GM18909 (cell line): ENCODE results near the gene ANO1.

ENCODE experiments used
- ATAC-seq: cut with Tn5 transposase; IDR thresholded peaks from one replicate; pipeline ENCODE4 v1.9.1; 2021; ENCODE audit warnings: mild to moderate bottlenecking; ENCODE audit not compliant: unreplicated experiment, poor library complexity

Gene ANO1

DNA sequence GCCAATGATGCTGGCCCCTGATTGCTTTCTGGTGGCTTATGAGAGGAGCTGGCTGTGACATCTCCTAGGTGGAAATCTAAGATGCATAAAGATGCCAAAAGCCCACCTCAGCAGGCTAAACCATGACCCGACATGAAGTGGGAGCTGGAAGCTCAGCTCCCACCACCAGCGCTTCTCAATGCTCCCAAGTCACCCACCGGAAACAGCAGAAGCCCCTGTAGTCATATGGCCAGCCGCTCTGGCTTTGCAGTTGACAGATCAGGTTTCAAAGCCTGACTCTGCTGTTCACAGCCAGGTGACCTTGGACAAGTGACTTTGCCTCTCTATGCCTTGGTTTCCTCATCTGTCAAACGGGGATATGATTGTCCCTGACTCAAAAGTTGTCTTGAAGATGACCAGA is 29.1 kb upstream of the ANO1 start:
- no peak for ATAC-seq

DNA sequence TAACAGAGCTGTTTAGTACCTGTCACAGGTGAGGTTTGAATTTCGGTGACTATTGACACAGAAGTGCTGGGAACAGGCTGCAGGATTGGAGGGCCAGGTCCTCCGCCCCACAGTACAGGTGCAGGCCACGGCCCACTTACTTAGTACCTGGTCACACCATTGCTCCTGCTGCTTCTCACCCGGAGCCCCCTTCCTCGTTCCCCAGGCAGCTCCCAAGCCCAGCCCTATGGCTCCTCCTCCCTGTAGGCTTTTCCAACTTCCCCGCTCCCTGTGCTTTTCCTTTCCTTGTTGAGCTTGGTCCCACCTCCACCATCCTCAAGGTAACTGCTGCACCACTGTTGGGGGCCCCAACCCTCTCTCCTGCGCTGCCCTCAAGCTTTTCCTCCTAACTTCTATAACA is 27.9 kb upstream of the ANO1 start:
- no peak for ATAC-seq

DNA sequence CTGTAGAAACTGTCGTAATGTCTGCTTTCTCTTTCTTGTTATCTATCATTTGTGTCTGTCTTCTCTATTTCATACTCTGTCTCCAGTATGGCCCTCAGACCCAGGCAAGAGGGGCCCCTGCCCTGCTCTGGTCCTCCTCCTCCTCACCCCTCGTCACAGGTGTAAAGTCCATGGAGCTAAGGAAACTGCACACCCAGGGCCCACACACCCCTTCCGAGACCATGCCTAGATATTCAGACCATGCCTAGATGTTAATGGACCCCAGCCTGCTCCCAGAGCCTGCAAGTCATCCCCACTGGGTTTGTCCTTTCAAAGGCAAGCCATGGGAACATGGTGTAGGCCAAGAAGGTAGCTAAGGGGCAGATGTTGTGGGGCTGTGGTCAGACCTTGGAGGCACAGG is 24.1 kb upstream of the ANO1 start:
- ATAC-seq, result no peak

DNA sequence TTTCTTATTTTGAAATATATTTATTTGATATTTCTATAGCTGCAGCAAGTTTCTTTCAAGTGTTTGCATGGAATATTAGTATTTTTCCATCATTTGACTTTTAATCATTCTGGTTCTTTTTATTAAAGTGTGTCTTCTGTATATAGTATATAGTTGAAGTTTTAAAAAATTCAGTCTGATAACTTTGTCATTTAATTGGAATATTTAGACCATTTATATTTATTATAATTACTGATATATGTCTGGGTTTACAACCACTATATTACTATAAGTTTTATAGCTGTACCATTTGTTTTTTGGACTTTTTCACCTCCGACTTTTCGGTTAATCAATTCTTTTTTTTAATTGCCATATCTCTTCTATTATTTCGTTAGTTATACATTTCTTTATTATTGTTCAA is 22.7 kb upstream of the ANO1 start:
- ATAC-seq, result no peak

DNA sequence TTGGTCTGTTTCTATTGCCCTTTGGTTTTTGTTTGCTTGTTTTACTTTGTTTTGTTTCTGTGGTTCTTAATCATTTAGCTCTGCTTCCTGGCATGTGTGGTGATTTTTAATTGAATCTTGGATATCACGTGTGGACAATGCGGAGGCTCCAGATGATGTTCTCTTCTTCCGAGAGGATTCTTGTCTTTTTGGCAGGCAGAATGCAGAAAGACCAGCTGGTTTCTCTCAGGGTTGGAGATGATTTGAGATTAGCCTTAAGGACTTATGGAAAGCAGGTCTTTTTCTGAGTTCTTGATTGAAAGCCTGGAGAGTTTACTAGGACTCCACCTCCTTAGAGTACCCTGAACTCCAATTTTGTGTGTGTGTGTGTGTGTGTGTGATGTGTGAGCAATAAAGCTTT is 21.0 kb upstream of the ANO1 start:
- ATAC-seq, result no peak

DNA sequence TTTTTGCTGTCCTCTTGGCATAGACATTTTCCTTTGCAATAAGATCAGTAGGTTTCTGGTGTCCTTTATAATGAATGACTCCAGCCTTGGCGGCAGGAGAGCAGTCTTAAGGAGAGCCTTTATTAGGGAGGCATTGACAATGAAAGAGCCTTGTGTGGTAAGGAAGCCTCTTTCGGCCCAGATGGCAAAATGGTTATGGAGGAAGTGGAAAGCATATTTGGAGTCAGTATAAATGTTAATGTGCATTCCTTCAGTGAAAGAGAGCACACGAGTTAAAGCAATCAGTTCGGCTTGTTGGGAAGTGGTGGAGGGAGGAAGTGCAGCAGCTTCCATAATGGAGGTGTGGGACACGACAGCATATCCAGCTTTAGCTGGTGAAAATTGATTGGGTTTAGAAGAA is 18.1 kb upstream of the ANO1 start:
- no peak for ATAC-seq

DNA sequence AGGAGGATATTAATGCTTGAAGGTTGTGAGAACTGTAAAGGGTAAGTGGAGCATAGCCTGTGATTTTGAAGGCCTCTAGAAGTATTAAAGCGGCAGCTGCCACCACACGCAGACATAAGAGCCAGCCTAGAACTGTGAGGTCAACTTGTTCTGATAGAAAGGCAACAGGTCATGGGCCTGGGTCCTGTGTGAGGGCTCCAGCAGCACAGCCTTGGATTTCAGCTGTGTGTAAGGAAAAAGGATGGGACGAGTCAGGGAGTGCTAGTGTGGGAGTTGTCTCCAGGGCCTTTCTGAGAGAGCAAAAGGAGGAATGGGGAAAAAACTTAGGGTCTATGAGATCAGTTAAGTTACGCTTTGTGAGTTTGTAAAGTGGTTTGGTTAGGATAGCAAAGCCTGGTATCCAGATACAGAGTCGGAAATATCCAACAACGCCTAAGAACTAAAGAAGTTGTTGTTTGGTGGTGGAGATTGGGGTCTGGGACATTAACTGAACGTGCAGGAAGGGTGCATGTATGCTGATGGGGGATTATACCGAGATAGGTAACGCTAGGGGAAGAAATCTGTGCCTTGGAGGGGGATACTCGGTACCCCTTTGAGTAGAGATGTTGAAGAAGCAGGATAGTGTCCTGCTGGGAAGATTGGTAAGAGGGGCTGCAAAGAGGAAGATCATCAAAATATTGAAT is 17.4 kb upstream of the ANO1 start:
- no peak for ATAC-seq

DNA sequence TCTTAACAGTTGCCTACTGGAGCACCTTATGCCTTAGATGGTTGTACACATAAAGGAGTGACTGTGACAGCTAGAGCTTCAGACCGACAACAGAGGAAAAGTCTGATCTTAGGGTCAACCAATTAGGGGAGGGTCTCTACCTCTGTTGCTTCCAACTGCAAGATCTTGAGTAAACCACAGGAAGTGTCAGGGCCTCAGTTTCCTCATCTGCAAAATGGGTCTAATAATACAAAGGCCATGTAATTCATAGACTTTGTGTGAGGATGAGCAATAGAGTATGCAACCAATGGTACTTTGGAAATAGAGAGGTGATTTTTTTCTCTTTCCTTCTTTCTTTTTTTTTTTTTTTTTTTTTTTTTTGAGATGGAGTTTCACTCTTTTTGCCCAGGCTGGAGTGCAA is 16.4 kb upstream of the ANO1 start:
- no peak for ATAC-seq

DNA sequence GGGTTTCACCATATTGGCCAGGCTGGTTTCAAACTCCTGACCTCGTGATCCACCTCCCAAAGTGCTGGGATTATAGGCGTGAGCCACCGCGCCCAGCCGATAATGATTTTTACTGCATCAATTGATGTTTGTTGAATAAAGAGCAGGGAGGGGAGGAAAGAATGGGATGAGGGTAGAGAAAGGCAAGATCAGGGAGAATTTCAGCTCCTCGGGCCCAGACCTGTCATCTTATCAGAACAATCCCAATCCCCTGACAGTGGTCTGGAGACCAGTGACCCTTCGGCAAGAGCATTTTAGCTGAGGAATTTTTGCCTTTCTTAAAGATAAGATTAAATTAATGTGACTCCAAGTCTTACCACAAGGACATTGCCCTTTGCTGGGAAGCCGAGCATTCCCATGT is 15.0 kb upstream of the ANO1 start:
- ATAC-seq, result no peak

DNA sequence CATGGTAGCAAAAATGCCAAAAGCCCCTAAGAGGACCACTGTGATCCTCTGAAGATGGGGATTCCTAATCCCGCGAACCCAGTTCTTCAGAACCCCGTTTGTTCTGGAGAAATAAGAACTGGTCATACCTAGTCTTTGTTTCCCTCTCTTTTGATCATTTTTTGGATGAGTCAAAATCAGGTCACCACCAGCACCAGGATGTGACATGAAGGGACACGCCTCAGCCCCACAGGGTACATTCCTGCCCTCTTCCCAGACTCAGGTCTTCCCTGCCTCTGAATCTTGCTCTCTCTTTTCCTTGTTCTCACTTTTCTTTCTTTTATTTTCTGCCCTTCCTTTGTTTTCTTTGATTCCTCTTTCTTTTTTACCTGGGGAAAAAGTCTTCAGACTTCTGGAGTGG is 14.6 kb upstream of the ANO1 start:
- no peak for ATAC-seq

DNA sequence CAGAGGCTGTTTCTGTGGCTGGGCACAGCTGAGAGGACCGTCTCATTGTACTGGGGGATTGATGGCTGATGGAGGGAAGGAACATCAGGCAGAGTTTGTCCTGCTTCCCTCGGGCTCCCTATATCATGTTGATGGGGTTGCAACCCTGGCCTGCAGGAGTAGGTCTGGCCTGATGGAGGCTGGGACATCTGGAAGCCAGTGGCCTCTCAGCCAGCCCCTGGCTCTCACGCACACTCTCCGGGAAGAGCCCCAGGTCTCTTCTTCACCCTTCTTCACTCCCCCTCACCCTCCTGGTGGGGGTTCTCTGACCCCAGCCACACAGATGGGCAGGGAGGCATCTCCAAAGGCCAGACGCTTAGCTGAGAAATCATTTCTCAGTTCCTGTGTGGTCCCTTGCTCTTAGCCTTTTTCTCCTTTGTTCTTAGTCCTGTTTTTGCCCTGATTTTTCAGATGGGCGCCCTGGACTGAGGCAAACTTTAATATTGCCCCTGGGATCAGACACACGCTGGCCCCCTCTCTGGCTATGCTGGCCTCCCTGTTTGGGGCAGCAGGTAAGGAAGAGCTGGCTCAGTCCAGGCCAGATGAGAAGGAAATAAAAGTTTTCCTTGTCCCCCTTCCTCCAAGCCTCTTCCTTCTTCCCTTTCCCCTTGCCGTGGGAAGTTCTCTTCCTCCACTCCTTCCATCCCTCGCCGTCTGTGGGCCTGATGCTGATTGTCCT is 13.9 kb upstream of the ANO1 start:
- ATAC-seq, result no peak

DNA sequence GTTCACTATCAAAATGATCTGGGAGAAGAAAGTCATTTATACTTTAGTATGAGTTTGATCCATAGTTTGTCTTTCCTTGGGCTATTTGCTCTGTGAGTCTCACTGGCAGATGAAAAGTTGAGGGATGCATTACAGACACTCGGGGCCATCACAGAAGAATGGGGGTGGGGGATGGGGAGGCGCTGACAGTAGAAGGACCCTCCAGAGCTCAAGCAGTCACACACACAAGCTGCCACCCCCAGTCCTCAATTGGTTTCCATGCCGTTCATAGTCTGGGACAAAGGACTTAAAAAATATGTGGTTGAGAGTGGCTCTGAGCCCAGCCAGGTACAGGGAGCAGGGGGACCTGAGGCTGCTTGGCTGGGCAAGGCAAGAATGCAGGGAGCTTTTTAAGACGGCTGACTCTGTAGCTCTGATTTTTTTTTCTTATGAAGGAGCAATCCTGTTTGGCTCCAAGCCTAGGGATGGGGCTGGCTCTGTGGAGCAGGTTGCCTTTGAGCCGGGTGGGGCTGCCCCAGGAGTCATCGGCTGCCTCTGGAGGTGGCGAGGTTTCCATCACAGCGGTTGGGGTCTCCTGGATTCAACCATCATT is 13.3 kb upstream of the ANO1 start:
- ATAC-seq, result no peak

DNA sequence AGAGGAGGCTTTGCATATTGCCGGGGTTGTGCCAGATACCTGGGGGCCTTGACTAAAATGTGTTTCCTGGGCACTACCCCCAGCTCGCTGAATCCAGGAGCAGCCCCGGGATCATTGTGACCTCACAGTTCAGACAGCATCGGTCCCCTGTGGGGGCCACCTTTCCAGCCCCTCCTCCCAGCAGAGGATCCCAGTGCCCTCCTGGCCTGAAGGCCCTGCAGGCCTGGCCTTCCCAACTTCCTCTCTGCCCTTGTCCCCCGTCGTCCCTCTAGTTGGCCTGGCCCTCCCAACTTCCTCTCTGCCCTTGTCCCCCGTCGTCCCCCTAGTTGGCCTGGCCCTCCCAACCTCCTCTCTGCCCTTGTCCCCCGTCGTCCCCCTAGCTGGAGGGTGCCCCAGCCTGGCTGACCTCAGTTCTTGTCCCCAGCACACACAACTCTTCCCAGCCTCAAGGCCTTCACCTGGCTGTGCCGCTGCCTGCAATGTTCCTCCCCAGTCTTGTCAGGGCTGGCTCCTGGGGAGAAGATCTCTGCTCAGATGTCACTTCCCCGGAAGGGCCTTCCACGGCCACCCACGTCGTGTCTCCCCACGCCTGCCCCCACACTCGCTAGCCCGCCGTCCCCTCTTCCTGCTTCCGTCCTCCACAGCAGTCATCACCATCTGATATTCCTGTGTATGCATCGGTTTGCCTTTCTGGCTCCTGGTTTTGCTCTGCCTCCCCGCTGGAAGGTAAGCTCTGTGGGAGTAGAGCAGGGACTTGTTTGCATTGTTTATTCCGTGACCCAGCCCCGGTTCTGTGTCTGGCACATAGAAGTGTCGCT is 12.6 kb upstream of the ANO1 start:
- ATAC-seq, result no peak

DNA sequence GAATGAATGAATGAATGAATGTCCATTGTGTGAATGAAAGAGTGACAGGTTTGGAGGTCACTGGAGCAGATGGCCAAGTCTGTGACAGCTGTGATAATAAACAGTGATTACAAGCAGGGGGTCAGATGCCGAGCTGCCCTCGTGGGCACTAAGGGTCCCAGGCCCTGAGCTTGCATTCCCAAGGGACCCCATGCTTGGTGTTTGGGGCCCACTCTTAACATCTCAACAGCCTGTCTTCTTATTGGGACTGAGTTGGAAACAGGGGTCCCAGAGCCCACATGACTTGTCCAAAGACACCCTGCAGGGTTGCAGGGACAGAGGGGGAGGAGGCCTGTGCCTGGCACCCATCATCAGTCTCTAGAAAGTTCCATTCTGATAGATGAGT is 12.0 kb upstream of the ANO1 start:
- no peak for ATAC-seq

DNA sequence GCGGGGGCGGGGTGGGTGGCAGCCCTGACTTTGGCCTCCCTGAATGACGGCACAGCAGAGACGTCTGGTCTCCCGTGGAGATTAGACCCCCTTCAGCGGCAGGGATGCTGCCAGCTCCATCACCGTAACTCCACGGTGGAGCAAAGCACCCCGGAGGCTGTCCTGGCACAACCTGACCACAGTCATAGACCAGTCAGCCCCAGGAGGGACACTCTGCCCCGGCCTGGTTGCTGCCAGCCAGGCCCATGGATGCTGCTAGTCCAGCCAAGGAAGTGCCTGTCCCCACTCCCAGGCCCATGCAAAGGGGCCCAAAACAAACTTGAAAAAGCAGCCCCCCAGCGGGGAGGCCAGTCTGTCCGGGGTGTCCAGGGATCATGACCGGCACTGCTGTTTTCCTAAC is 11.5 kb upstream of the ANO1 start:
- ATAC-seq, result no peak

DNA sequence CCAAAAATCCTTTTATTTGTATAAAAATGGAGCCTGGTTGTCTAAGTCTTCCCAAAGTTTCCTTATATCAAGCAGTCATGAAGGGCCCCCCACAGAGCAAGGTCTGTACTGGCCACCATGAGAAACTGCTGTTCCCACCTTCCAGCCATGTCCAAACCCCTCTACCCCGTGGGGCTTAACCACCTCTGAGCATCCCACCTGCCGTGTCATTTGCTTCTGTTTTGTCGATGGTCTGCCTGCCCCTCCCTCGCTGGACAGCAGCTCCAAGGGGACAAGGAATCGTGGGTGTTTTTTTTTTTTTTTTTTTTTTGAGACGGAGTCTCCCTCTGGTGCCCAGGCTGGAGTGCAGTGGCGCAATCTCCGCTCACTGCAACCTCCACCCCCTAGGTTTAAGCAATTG is 11.1 kb upstream of the ANO1 start:
- no peak for ATAC-seq

DNA sequence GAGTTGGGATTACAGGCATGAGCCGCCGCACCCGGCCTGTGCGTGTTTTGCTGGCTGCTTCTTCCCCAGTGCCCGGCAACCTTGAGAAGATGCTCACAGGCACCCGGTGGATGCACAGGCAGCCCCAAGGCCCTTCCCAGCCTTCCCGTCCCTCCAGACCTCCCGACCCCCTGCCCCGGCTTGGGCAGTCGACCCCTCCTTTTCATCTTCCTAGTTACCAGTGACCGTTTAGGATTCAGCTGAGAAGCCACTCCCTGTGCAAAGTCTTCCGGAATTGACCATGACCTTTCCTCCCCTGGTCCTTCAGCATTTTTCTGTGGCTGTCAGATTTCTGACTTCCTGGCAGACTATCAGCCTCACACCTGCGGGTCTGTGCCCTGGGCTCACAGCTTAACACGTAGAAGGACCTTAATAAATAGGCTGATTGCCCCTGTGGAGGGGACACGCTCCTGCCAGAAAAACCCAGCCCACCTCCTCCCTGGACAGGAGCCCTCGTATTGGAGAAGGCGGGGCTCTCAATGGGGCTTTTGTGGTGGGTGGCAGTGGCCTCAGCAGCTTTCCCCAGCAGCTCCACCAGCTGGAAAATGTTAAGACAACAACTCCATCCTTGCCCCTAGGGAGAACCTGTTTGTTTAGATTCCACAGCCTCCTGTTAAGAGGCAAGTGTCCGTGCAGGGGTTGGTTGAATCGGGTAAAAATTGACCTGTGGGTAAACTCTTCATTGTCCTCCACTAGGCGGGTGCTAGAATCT is 10.4 kb upstream of the ANO1 start:
- ATAC-seq, result no peak

DNA sequence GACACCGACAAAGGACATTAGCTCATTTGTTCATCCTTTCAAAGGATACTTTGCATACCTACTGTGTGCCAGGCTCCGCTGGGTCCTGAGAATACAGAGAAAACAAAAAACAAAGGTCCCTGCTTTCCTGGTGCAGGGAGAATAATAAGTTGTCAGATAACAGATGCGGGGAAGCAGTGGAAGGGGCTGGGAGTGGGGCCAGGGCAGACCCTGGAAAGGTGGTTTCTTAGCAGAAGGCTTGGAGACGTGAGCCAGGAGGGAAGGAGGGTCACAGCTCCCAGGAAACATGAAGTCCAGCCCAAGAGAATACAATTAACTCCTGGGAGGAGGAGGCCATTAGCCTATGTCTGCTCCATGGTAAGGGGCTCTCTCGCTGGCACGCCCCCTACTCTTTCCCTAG is 9.8 kb upstream of the ANO1 start:
- no peak for ATAC-seq

DNA sequence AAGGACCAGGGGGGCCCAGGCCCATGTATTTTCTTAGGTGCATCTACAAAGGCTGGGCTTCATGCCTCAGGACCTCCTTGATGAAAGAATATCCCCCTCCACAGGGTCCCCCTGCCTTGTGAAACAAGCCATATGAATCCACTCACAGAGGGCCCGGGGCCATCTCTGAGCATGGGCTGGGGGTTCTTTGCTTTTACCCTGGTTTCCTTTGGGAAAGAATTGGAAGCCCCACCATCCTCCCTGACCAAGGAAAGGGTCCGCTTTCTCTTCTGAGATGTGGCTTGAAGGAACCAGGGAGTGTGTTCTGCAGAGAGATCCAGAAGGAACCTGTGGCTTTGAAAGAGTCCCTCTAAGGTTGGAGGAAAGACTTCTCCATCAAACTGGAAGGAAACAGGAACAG is 9.2 kb upstream of the ANO1 start:
- ATAC-seq, result no peak

DNA sequence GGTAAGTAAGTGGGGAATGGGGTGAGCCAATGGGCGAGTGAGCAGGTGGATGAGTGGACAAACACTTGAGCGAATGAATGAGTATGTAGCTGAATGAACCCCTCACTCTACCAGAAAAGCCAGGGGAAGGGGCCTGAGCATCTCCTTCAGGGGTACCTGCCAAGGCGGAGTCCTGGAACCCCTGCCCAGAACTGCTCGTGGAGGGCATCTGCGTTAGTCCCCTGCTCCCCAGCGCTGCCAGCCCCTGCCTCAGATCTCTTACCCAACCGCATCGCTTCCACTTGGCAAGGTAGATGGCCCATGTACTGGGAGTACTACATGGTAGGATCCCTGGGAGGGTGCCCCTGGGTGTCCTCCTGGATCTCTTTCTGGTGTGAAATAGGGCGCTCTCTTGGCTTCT is 7.4 kb upstream of the ANO1 start:
- no peak for ATAC-seq

DNA sequence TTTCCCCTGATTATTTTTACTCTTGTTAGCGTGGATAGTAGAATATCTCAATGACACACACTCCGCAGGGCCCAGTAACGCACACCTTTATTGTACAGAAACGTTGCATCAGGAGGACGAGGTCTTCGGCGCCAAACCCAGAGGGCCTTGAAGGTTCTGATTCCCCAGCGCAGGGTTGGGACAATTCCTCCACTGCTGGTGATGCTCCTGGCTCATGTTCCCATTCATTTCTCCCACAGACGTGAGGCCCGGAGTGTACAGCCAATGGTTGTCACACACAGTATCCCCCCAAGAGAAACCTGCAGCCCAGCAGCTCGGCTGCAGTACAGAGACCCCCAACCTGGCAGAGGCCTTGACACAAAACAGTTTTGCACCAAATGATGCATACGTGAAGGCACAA is 6.1 kb upstream of the ANO1 start:
- no peak for ATAC-seq
